NCI-H69 (cell line): ENCODE results near the gene CDK5R2.
"Not testable (repeated sequence)": the region's sequence is repeated elsewhere in the genome, so short reads cannot be mapped to it uniquely, and the experiment has no call there.

Experiments
- DNase-seq: peaks from one replicate; lab custom pipeline; 2025; lab: John Stamatoyannopoulos, UW

Gene CDK5R2

DNA sequence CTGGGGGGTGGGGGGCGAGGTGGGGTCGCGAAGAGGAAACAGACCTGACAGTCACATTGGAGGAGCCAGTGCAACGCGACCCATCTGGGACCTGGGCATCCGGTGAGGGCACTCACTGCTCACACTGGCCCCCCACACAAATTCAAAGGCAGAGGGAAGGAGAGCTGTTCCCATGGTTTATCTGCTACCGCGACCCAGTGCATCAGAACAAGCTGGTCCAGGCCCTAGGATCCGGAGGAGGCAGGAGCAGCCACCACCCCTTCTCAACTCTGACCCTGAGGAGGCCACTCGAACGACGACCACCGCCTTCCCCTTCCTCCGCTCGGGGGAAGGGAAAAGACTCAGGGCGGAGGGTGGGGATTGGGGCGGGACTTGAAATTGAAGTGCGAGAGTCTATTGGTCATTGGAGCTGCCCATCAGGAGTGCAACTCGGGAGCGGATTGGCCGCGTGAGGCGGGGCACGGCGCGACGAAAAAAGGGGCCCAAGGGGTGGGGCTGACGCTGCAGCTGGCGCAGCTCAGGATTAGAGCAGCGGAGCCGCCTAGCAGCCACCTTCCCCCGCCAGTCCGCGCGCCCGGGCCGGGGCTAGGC, at the start of gene CDK5R2:
Gene CDK5R2, plus strand, starts transcription at position 526 of the 591 bp plus-strand sequence. CDS start 155 bp downstream, outside the sequence.
- peak; percentile 94 for DNase-seq

DNA sequence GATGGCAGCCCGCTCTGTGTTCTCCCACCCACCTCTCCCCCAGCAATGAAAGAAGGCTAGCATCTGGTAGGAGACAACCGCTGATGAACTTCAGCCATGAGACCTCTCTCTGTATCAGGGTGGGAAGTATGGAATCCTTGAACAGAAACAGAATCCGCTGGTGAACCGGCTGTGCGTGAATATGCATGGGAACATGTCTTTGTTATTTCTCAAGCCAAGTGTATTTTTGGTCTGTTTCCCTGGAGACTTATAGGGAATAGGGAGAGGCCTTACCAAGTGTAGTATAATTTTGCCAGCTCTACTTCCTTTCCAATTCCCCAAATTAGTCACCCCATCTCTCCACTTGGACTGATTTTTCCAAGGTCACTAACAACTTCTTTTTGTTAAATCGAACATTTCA, 48.7 kb upstream of the CDK5R2 start:
- no peak for DNase-seq

DNA sequence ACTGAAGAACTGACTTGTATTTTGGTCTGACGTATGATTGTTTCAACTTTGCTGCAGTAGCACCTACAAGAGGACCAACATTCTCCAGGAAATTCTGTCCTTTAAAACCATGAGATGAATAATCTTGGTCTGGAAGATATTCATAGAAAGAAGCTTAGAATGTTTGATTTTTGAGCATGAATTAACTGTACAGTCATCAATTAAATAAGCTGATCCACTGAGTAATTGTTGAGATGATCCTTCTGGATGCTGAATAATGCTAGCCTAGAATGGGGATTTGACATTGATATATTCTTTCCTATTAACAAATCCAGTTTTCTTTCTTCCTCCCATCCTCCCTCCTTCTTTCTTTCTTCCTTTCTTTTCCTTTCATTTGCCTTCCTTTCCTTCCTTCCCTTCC, 39.0 kb upstream of the CDK5R2 start:
- DNase-seq, result no peak

DNA sequence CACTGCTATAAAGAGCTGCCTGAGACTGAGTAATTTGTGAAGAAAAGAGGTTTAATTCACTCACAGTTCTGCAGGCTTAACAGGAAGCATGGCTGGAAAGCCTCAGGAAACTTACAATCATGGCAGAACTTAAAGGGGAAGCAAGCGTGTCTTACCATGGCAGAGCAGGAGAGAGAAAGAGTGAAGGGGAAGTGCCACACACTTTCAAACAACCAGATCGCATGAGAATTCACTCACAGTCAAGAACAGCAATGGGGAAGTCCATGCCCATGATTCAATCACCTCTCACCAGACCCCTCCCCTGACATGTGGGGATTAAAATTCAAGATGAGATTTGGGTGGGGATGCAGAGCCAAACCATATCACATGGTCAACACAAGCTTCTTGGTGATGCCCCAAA, 34.7 kb upstream of the CDK5R2 start:
- DNase-seq, result no peak

DNA sequence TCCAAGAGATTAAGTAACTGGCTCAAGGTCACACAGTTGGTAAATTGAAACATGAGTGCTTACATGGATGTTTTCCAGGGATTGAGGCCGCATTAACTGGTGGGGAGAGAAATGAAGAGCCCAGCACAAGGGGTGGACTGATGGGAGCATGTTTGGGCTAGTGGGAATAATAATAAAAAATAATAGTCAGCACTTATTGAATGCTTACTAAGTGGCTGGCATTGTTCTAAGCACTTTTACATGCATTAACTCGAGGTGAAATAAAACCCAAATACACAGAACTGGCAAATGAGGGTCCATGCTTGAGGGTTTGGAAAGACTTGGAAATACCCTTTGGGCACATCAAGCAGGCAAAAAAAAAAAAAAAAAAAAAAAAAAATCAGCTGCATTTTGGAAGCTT, 34.0 kb upstream of the CDK5R2 start:
- DNase-seq, result no peak

DNA sequence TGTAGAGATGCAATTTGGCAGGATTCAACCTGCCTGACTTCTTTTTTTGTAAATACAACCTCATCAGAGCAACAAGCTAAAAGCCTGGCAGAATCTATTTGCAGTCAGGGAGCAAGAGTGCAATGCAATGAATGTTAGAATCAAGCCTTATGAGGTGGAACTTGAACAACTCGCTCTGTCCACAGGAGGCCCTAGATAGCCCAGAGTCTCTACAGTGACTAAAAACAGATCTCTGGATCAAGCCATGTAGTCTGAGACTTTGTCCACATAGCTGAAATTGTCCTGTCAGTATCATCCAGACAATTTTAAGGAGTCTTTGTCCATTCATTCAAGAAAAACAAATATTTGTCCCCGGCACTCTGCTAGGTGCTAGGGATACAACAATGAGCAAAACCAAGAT, 32.0 kb upstream of the CDK5R2 start:
- DNase-seq, result peak; percentile 91

DNA sequence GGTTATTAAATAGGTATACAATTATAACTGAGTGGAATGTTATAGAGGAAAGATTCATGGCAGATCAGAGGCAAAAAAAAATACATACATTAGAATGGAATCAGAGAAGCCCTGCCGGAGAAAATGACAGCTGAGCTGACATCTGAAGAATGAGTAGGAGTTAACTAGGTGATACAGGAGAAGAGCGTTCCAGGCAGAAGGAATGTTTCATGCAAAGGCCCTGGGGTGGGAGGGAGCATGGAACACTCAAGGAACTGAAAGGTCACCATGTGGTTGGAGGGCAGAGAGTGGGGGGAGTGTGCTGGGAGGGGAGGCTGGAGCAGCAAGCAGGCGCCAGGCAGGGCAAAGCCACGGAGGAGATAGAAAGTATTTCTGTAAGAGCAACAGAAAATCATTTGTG, 31.6 kb upstream of the CDK5R2 start:
- DNase-seq, result peak; percentile 91

DNA sequence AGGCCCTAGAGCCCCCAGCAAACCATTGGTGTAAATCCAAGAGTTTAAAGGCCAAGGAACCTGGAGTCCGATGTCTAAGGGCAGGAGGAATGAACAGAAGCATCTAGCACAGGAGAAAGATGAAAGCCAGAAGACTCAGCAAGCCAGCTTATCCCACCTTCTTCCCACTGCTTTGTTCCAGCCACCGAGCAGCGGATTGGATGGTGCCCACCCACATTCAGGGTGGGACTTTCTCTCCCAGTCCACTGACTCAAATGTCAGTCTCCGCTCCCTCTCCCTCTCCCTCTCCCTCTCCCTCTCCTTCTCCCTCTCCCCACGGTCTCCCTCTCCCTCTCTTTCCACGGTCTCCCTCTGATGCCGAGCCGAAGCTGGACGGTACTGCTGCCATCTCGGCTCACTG, 29.0 kb upstream of the CDK5R2 start:
- DNase-seq, result not testable (repeated sequence)

DNA sequence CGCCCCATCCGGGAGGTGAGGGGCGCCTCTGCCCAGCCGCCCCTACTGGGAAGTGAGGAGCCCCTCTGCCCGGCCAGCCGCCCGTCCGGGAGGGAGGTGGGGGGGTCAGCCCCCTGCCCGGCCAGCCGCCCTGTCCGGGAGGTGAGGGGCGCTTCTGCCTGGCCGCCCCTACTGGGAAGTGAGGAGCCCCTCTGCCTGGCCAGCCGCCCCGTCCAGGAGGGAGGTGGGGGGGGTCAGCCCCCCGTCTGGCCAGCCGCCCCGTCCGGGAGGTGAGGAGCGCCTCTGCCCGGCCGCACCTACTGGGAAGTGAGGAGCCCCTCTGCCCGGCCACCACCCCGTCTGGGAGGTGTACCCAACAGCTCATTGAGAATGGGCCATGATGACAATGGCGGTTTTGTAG, 27.7 kb upstream of the CDK5R2 start:
- DNase-seq, result not testable (repeated sequence)

DNA sequence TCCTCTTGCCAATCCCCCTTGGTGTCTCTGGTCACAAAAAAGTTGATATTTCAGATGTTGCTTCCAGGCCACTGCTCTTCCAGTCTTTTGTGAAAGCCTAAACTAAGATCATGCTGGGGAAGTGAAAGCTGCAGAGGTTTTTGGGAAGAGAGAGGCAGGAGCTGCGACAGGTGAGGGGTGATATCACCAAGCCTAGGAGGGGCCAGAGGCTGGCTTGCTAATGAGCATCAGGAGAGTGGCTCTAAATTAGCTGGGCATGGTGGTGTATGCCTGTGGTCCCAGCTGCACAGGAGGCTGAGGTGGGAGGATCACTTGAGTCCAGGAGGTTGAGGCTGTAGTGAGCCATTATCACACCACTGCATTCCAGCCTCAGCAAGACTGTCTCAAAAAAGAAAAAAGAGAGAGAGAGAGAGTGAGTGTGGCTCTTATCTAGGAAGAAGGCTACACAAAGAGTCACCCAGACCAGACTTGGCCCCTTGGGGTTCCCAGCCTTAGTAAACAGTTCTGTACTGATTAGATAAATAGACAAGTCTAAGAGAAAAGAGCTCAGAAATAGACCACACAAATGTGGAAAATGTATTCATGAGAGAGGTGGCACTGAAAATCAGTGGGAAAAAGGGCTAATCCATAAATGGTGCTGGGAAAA, 14.6 kb upstream of the CDK5R2 start:
- DNase-seq, result no peak

DNA sequence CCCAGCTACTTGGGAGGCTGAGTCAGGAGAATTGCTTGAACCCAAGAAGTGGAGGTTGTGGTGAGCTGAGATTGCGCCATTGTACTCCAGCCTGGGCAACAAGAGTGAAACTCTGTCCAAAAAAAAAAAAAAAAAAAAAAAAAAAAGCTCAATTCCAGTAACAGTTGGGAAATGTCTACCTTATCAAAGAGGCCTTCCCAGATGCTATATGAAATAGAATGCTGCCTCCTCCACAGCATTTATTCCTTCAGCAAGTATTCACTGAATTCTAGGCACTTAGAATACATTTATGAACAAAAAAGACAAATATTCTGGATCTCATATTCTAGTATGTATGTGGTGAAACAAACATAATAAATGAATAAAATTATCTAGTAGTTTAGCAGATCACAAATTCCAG, 12.8 kb upstream of the CDK5R2 start:
- DNase-seq, result no peak

DNA sequence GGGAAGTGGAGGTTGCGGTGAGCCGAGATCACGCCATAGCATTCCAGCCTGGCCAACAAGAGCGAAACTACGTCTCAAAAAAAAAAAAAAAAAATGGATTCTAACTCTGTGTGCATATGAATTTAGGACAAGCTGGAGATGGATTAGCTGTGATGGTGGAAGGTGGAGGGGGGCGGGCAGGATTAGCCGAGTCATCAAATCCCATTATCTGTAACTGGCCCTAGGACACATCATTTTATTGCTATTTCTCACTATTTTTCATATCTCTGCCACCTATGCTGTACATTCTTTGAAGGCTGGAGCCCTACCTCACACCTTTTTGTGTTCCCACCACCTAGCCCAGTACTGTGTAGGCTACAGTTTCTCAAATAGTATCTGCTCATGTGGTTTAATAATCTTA, 7.3 kb upstream of the CDK5R2 start:
- DNase-seq, result no peak

DNA sequence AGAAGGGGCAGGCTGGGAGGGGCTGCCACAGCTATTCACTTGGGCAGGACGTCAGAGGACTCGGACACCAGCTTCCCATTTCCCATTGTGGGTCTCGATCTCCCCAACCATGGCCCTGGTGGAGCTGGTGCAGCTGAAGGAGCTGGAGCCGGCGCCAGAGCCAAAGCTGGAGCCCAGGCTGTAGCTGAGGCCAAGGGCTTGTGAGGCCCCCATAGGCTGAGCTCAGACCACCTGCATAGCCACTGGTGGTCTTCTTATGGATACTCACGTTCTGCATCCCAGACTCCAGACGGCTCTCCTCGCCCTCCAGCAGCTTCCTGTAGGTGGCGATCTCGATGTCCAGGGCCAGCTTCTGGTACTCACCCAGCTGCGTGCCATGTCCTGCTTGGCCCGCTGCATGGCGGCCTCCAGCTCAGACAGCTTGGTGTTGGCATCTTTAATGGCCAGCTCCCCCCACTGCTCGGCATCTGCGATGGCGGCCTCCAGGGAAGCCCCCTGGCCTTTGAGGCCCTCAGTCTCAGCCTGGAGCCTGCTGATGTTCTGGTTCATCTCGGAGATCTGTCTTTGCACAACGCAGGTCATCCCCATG, 6.0 kb upstream of the CDK5R2 start:
- DNase-seq, result no peak

DNA sequence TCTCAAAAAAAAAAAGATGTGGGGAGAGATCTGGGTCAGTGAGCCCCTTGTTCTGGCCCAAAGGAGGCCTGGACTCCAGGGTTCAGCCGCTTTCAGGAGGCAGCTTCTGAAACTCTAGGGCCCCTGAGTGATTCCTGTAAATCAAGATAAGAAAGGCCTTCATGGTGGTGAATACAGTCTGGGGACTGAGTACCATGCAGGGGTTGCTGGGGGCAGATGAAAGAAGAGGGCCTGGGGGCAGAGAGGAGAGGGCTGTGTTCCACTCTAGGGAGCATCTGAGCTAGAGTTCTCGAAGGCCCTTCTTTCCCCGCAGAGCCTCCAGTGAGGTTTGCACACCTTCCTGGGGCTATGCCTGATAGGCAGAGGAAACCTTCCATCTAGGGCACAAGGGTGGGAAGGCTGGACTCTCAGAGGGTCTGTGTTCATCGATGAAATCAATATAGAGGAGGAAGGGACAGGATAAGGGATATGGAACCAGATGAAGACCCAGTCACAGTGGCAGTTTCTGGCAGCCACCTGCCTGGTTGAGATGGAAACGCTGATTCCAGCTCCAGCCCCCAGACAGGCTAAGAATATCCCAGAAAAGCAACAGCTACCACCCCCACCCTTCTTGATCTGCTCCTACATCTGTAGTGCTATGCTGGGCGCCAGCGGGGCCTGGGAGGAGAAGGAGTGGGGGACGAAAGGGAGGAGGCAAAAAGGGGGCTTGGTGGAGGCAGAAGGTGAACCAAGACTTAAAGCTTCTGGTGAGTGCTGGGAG, 4.7 kb upstream of the CDK5R2 start:
- DNase-seq, result no peak

DNA sequence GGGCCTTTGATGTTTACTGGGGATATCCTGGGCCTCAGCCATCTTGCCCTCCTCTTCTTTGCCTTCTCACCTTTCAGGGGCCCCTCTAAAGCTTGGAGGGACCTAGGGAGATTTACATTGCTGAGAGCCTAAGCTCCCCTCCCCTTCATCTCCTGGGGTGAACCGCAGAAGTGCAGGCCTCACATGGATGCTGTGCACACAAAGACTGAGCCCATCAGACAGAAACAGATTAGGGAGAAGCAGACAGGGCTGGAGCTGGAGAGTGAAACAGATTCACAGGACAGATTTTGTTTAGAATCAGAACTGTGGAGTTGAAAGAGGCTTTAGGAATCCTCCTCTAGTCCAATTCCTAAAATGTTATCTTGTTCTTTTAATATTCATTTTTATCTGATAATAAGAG, 3.4 kb upstream of the CDK5R2 start:
- no peak for DNase-seq

DNA sequence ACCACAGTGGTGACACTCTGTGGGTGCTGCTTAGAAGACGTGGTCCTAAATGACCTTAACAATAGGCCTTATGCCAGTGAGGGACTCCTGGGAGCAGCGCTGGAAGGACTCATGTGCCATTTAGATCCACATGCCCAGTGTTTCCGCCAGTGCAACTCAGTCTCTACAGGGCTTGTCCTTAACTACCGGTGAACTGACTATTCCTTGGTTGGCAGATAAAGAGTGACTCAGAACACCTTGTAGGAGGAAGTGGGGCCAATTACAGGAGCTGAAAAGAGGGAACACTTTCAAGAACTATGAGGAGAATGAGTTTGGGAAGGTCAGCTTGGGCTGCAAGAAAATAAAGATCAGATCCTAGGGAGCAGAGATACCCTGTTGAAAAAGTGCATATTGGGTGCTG, 1.8 kb upstream of the CDK5R2 start:
- DNase-seq, result no peak

DNA sequence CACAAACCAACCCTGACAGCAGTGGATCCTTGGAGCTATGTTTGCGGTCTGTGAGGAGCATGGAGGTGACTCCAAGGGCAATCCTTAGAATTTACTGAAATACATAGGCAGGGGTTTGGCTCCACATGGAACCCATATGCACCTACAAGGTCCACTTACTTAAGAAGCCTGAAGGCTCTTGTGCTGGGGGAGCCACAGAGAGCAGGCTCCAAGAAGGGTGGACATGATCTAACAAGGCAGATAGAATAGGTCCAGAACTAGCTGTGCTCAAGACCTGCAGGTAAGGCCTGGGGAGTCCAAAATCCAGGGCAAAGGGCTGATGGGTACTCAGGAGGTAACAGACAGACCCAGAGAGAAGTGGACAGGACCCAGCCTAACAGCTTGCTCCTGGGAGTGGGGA, 1.2 kb upstream of the CDK5R2 start:
- no peak for DNase-seq

DNA sequence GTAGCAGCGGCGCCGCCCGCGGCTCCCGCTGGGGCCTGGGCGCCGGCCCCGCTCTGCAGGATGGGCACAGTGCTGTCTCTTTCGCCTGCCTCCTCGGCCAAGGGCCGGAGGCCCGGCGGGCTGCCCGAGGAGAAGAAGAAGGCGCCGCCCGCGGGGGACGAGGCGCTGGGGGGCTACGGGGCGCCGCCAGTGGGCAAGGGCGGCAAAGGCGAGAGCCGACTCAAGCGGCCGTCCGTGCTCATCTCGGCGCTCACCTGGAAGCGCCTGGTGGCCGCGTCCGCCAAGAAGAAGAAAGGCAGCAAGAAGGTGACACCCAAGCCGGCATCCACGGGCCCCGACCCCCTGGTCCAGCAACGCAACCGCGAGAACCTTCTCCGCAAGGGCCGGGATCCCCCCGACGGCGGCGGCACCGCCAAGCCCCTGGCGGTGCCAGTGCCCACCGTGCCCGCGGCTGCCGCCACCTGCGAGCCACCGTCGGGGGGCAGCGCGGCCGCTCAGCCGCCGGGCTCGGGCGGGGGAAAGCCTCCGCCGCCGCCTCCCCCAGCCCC, 369 bp downstream of the CDK5R2 start:
- DNase-seq, result no peak

DNA sequence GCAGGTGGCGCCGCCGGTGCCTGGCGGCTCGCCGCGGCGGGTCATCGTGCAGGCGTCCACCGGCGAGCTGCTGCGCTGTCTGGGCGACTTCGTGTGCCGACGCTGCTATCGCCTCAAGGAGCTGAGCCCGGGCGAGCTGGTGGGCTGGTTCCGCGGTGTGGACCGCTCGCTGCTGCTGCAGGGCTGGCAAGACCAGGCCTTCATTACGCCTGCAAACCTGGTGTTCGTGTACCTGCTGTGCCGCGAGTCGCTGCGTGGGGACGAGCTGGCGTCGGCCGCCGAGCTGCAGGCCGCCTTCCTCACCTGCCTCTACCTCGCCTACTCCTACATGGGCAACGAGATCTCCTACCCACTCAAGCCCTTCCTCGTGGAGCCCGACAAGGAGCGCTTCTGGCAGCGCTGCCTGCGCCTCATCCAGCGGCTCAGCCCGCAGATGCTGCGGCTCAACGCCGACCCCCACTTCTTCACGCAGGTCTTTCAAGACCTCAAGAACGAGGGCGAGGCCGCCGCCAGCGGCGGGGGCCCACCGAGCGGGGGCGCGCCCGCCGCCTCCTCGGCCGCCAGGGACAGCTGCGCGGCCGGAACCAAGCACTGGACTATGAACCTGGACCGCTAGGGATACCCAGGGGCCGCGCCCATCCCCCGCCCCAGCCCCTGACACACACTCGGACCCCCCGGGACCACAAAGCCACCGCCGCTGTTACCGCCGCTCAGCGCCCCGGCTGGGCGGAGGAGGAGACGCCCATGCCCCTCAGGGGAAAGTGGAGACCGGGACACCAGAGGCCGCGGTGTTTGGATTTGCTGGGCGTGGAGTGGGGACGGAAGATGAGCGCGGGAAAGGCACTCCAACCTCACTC, 1.1 kb downstream of the CDK5R2 start:
- DNase-seq, result peak; percentile 68

DNA sequence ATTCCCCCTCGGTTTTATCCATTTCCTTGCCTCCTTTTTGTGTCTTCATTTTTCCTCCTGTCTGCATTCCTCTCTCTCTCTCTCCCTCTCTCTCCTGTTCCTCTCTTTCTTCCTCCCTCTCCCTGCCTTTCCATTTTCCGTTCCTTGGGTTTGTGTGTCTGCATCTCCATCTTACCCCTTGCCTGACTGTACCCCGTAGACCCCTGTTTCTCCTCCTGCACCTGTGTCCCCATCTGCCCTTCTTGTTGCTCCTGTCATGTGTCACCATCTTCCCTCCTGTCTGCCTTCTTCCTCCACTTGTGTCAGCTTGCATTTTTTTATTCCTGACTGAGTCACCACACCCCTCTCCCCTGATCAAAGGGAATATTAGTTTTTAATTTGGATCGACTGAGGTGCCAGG, 1.8 kb downstream of the CDK5R2 start:
- no peak for DNase-seq

DNA sequence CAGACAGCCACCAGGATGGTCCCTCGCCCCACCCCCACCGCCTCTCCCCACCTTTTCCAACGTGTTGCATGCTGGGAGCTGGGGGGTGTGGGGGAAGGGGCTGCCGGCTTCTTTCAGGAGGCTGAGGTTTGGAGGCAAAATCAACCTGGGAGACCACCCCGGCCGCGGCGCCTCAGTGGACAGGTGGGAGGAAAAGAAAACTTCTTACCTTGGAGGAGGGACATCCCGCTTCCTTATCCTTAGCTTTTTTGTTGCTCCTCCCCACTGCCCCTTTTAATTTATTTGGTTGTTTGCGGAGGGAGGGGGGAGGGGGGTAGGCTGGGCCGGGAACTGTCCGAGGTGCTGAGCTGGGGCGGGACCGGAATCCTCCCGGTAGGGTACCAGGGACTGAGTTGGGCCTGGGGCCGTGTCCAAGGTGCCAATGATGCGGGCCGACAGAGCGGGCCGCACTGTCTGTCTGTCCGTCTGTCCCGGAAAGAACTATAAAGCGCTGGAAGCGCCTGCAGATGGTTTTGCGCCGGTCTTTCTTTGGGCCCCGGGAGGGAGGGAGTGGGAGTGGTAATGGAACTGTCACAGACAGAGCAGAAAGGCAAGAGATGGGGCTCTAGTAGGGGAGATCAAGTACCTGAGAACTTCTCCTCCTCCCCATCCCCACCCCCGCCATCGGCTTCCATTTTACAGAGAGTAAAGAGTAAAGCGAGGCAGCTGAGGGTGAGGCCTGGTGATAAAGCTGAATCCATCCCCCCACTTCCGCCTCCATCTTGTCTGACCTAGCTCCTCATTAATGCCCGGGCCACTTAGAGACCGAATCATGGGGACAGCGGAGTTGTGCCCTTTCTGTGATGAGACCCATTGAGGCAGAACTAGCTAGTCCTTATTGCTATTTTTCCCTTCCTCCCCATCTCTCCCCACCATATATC, 2.4 kb downstream of the CDK5R2 start:
- peak; percentile 81 for DNase-seq
